Measurements from ENCODE around the gene ERGIC1.

ERGIC1 gene

DNA sequence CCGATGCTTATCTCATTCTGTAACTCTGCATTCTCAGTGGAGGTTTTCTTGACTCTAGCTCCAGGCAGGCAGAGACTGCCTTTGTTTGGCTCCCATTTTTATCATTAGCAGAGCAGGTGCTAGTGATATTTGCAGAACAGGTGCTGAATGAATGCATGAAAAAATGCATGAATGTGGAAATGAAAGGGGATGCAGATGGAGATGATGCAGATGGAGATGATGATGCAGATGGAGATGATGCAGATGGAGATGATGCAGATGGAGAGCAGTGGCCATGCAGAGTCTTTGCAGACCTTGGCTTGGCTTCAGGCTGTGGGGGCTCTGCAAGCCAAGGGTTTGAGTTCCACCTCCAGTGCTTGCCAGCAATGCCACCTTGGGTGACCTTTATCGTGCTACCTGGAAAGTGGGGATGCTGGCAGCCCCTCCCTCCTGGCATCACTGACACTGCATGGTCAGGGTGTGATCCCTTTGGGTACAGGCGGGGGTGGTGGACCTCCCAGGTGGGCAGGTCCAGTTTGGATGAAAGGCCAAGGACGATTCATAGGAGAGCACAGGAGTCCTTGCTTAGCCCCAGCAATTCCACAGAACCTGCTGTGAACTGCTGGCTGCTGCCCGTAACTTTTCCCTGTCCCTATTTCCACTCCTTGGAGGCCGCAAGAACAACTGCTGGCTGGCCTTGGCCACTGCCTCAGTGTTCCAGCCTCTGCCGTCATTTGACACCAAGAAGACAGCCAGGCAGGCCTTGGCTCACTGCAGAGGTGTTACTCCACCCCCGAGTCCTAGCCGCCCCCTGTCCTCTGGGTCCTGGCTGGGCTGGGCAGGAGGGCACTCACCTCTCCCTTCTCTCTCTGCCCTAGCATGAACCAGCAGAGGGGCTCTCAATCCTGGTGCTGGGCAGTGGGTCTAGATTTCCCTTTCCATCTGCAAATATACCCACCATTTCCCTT is 33.0 kb downstream of the ERGIC1 start:
- no peak for DNase-seq

DNA sequence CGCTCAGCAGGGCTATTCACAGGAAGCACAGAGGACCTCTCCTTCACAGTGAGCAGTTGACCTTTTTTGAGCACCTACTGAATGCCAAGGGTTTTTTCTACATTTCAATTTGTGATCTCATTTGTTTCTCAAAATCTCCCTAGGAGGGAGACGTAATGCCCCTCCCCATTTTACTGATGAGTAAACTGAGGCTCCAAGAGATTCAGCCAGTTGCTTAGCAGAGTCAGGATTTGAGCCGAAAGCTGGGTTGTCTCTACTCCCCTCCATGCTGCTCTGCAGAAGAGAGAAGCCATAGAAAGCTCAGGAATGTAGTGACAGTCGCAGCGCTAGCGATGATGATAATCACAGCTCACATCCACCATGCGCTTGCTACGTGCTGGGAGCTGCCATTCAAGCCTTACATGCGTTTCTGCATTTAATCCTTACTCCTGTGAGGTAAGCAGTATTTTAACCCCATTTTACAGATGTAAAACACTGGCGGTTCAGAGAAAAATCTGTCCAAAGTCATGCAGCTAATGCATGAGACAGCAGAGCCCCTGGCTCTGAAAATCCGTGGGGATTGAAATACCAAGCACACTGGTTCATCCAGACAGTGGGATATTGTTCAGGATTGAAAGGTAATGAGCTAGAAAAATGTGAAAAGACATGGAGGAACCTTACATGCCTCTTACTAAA is 33.8 kb downstream of the ERGIC1 start:
- DNase-seq: no peak

DNA sequence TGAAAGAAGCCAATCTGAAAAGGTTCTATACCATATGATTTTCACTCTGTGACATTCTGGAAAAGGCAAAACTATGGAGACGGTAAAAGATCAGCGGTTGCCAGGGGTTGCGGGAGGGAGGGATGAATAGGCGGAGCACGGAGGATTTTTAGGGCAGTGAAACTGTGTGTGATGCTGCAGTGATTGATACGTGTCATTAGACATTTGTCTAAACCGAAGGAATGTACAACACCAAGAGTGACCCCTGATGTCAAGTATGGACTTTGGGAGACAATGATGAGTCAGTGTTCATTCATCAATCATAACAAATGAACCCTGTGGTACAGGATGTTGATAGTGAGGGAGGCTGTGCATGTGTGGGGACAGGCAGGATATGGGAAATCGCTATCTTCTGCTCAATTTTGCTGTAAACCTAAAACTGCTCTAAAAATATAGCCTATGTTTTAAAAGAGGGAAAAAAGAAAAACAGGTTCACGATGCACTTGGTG is 34.4 kb downstream of the ERGIC1 start:
- no peak for DNase-seq

DNA sequence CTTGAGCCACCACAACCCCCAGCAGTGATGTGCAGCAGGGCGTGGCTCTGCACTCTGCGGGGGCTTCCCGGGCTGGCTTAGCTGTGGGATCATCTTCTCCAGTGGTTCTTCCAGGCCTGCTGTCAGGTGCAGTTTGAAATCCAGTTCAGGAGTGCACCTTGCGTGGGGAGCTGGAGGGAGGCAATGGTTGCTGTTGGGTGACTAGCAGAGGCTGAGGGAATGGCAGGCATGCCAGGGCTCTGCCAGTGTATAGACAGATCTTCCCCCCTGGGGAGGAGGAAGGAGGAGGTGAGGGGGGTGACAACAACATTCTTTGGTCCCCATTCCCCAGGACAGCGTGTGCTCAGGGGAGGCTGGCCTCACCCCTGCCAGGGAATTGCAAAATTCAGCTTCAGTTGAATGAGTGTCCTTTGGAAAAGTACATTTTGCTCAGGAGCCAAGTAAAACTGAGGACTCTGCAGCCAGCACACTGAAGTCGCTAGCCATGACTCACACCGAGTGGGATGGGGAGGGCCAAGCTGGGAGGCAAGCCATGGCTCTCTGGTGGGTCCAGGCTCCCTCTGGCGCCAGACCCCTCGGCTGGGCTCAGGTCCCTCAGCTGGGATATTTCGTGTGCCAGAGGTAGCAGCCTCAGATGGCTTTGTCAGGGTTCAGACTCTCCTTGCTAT is 35.0 kb downstream of the ERGIC1 start:
- DNase-seq: no peak

DNA sequence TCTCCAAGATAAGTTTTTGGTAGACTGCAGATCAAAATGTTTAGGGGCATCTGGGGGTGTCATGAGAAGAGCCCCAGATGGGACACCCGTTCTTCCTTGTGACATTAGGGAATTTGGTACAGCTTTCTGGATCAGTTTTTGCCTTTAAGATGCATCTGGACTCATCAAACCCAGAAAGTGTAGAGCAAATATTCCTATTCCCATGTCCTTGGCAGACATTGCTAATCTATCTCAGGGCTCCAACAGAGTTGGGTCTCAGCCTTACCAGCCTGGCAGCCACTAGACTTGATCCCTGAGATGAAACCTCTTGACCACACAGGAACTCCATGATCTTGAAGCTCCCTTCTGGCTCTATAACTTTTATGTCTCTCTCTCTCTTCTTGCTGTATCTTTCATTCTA is 35.6 kb downstream of the ERGIC1 start:
- no peak for DNase-seq

DNA sequence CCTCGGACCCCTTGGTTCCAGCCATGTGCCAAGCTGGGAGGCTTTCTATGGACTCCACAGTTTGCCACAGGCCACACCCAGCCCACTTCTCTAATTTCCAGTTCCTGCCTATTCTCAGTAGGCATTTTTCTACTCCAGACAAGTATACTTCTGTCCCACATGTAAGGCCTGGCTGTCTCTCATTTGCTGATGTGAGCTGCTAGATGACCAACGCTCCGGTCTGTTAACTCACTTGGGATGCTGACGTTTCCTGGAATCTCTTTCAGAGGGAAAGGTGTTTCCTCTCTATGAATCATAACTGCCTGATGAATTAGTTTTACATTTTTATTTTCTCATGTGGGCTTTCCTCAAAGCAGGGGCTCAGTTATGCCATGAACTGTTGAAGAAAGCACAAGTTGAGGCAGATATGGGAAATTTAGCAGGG is 36.3 kb downstream of the ERGIC1 start:
- DNase-seq: no peak

DNA sequence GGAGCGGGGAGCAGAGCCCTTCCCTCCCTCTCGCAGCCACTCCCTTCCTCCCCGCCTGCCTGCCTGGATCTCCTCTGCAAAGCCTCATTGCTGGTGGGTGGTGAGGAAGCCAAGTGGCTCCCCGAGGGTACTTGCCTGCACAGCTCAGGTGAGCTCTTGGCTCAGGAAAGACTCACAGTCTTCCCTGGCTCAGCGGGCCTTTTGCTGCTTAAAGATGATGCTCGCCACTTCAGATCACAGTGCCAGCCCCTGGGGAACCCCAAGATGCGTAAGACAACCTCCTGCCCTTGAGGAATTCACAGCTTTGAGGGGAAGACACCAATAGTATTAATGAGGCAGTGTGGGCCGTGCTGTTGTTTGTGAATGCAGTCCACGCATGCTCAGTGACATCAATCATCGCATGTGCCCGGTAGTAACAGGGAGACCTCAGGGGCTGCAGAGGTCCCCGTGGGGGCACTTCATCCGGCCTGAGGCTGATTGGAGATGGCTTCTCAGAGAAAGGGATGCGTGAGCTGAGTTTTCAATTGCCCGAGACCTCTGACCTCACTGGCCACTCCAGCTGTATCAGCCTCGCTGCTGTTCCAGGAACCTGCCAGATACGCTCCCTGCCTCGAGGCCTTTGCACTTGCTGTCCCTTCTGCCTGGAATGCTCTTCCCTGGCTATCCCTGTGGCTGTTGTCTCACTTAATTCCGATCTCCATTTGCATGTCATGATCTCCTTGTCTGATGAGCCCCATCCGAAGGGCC is 36.8 kb downstream of the ERGIC1 start:
- DNase-seq: no peak

DNA sequence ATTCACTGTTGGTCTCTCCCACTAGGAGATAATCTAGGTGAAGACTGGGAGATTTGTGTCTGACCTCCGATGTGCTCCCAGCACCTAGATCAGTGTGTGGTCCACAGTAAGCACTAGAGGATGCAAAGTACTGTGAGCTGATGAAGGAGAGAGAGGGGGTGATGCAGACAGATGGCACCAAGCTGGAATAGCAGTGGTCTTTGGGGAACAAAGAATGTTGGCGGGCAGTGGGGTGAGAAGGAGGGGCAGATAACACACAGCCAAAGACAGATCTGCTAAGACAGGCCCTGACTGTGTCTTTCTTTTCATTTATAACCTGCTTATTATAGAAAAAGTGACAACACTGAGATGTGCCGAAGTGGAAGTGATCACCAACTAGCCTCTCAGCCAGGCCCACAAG is 37.5 kb downstream of the ERGIC1 start:
- DNase-seq: no peak

DNA sequence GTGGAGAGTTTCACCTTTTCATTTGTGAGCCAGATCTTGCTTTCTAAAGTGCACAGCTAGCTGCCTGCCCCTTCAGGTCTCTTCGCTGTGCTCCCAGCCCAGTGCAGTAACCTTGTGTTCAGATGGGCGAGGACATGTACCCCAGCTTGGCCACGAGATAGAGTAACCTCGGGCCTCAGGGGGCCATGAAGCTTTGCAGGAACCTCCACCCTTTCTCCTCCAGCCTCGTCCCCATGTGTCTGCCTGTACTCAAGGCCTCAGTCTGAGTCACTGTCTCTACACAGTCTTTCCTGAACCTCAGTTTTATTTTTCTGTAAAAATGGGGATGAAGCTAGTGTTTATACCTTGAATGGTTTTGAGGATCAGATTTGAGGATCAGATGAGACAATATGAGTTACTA is 37.9 kb downstream of the ERGIC1 start:
- no peak for DNase-seq

DNA sequence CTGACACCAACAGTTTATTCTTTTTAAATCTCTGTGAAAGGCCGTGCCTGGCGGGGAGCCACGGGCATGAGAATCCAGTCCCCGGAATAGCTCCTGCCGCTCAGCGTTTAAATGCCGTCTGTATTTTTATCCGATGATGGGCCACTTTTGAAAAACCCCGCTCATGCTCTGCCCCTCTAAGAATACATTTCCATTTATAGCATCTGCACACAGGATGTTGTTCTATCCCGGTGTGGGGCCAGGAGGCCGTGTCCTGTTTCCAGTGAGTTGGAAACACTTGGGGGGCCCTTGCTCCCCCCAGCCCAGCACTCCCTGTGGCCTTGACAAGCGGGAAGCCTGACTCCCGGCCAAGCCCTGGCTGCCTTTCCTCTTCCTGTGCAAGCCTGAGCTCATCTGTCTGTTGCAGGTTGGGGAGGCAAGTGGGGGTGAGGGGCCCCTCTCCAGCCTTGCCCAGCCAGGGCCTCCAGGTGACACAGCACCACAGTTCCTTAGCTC is 39.0 kb downstream of the ERGIC1 start:
- DNase-seq: no peak

DNA sequence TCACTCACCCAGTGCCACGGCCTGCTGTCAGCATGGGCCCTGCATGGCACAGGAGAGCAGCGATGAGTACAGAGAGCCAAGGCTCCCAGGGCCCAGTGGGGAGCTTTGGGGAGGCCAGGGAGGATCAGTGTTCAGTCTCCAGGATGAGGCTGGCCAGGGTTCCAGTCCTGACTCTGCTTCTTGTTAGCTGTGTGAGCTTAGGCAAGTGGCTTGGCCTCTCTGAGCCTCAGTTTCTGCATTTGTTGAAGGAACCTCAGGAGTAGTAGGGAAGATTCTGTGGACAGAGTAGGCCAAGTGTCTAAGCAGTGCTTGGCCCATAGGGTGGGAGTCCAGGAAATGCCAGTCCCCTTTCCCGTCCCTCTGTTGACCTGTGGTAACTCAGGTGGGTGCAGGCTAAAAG is 39.5 kb downstream of the ERGIC1 start:
- DNase-seq: no peak

DNA sequence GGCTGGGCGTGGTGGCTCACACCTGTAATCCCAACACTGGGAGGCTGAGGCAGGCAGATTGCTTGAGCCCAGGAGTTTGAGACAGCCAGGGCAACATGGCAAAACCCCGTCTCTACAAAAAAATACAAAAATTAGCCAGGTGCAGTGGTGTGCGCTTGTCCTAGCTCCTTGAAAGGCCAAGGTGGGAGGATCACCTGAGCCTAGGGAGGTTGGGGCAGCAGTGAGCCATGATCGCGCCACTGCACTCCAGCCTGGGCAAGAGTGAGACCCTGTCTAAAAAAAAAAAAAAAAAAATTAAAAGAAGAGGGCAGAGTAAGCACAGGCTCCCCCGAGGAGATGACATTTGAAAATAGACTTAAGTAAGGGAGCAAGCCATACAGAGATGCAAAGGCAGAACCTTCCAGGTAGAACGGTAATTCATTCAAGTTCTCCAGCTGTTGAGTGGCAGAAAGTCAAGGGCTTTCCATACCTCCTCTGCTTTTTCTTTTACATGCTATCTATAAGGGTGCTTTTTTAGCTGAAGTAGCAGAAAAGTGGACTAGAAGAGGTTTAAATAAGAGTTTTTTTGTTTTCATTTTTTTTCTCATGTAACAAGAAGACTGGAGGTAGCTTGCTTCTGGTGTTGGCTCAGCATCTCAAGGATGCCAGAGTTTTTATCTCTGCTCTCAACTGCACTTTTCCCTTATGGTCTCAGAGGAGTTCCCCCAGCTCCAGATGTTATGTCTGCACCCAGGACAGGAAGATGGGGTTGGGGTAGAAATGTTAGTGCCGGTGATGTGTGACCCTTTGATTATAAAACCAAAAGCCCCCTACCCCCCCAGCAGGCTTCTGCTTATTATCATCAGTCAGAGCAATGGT is 40.8 kb downstream of the ERGIC1 start:
- DNase-seq: no peak

DNA sequence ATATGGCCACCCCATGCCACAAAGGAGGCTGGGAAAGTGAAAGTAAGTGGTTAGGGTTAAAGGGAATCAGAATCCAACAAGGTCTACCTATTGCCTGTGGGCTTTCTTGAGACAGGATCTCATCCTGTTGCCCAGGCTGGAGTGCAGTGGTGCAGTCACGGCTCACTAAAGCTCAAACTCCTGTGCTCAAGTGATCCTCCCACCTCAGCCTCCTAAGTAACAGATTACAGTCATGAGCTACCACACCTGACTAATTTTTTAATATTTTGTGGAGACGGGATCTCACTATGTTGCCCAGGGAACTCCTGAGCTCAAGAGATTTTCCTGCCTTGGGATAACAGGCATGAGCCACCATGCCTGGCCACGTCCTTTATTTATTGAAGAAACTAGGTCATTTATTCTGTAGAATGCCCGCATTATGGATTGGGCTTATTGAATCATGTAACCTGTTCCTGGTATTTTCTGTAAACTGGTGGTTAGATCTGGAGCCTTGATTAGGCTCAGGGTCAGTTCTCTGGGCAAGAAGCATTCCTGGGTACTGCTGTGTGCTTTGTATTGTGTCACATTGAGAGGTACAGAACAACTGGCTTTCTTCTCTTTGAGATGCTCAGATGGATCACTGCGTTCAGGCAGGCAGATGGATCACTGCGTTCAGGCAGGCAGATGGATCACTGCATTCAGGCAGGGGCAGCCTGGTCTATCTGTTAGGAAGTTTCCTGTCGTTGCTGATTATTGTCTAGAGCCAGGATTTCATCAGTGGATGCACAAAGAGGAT is 41.6 kb downstream of the ERGIC1 start:
- no peak for DNase-seq

DNA sequence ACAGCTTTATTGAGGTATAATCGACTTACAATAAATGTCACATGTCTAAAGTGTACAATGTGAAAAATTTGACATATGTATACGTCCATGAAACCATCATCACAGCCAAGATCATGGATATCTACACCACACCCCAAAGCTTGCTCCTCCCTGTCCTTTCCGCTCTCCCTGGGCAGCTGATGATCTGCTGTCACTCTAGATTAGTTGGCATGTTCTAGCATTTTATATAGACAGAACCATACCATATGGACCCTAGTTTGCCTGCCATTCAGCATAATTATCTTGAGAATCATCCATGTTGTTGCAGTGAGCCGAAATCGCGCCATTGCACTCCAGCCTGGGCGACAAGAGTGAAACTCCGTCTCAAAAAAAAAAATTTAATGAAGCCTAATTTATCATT is 42.5 kb downstream of the ERGIC1 start:
- no peak for DNase-seq

DNA sequence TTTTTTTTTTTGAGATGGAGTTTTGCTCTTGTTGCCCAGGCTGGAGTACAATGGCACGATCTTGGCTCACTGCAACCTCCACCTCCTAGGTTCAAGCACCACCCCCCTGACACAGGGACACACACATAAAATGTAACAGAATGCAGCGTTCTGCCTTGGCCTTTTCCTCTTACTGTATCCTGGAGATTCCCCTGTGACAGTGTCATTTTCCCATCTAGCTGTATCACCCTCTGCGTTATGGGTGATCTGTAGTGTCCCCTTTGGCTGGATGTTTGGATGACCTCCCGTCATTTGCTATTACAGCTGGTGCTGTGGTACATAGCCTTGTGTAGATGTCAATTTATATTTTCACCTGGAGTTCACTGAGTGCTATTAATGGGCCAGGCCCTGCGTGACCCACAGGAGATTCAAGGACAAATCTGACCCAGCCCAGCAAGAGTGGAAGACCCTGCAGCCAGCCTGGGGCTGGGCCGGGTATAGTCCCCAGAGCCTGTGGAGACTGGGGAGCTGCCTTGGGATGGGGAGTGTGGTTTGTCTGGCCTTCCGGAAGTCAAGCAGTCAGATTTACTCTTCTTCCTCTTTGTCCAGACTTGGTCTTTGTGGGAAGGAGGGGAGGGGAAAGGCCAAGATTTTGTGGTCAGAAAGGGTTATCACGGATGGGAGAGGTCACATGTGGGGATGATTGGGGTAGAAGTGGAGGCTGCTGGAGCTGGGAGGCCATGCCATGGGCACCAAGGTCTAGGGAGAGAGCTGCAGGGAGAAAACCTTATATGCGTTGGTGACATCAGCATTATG is 43.6 kb downstream of the ERGIC1 start:
- DNase-seq: no peak

DNA sequence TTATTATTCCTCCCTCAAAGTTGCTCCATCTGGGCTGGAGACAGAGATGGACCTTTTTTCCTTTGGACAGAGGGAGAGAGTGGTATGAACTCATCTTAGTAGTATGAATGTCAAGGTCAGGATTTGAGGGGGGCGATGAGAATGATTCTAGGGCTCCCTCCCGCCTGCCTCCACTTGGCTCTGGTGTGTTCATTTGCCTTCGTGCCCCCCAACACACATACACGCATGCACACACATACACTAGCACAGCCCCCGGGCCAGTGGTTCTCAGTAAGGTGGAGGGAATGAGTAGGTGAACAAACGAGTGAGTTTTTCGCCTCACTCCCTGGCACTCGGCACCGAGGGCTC is 44.5 kb downstream of the ERGIC1 start:
- no peak for DNase-seq

DNA sequence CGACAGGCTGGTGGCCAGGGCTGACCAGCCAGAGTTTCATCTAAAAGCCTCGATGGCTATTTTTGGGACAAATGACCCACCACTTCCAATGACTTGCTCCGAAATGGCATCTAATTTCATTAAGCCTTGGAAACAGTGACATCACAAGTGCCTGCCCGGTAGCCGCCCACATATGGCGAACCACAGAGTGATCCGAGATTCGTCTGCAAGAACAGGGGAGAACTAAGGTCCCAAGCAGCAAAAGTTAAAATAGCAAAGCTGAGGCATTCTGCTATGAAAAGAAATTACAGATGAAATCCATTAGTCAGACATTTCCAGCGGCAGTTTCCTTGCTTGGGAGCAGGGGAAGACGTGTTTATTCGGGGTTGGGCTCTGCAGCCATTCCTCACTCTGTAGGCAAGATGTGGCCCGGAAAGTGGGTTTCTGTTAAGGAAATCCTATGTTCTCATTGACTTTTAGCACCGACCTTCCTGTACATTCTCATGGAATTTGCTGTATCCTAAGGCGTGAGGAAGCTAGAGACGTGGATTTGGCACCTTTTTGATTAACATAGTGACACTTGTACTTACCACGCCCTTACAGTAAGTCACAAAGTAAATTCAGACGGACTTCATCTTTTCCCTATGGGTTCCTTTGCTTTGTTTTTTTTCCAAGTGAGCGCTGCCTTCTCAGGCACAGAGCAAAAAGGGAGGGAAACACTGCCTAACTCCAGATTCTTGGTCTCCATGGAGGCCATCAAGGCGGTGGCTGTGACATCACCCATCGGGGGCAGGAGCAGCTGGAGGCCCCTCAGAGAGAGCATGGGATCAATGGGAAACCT is 45.1 kb downstream of the ERGIC1 start:
- no peak for DNase-seq

DNA sequence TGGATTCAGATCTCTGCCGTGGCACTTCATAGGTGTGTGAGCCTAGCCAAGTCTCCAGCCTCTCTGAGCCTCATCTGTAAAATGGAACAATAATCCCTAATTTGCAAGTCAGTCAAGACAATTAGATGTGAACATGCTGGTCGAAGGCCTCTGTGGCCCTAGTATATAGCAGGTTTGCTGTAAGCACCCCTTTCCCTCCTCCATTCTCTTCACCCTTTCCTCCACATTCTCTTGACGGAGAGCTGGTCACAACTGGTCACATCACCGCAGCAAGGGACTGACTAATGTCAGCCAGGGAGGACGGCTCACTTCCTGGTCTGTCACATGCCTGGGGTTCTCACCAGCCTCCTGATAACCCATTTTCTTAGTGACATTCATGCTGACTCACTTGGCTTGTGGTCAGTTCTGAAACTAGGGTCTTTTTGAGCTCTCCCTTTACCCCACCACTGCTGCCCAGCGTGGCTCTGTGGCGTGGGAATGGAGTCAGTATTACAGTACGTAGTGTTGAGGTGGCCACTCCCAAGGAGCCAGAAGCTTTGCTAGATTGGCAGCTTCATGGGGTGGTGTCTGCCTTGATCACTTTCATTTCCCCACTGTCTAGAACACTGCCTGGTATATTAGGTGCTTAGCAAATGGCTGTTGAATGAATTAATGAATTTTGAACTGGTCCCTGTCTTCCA is 47.8 kb downstream of the ERGIC1 start:
- DNase-seq: no peak

DNA sequence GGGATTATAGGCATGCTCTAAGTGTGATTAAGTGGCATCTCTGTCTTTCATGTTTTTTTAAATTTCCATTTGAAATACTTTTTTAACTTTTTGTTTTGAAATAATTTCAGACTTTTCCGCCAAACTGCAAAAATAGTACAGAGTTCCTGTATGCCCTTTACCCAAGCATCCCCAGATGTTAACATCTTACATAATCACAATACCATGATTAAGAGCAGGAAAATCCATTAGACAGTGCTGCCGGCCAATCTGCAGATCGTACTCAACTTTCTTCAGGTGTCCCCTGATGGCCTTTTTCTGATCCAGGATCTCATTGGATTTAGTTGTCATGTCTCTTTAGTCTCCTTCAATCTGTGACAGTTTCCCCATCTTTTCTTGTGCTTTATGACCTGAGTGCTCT is 49.0 kb downstream of the ERGIC1 start:
- DNase-seq: no peak

All from stimulated activated CD4-positive, alpha-beta T cell treated with anti-CD3 and anti-CD28 coated beads, Interleukin-4, amount 100 ng/mL, for 1 hour (primary cell).